ENCODE measurements around the gene CTSD.

The CTSD gene

GRCh38 chr11:1731451-1732059, 32.2 kb downstream of the CTSD start:
- no peak for DNase-seq (ENCODE audit: low read depth in 4 of 4, low spot score in 1 of 4)

- DNase-seq (ENCODE audit: low read depth in 4 of 4, low spot score in 1 of 4) = no peak
Measured at GRCh38 chr11:1730059-1730629, 33.6 kb downstream of the CTSD start.

- DNase-seq (ENCODE audit: low read depth in 4 of 4, low spot score in 1 of 4) = no peak
Measured at GRCh38 chr11:1729692-1730011, 34.1 kb downstream of the CTSD start.

- no peak for DNase-seq (ENCODE audit: low read depth in 4 of 4, low spot score in 1 of 4)
Measured at GRCh38 chr11:1728931-1729691, 34.6 kb downstream of the CTSD start.

GRCh38 chr11:1728301-1728700, 35.4 kb downstream of the CTSD start:
- DNase-seq (ENCODE audit: low read depth in 4 of 4, low spot score in 1 of 4) = no peak

- DNase-seq (ENCODE audit: low read depth in 4 of 4, low spot score in 1 of 4) = no peak
Measured at GRCh38 chr11:1727861-1728260, 35.9 kb downstream of the CTSD start.

GRCh38 chr11:1727096-1727690, 36.5 kb downstream of the CTSD start:
- DNase-seq (ENCODE audit: low read depth in 4 of 4, low spot score in 1 of 4) = no peak

- no peak for DNase-seq (ENCODE audit: low read depth in 4 of 4, low spot score in 1 of 4)
Measured at GRCh38 chr11:1719781-1720180, 43.9 kb downstream of the CTSD start.

GRCh38 chr11:1718326-1718725, 45.4 kb downstream of the CTSD start:
- DNase-seq (ENCODE audit: low read depth in 4 of 4, low spot score in 1 of 4) = no peak

- no peak for DNase-seq (ENCODE audit: low read depth in 4 of 4, low spot score in 1 of 4)
Measured at GRCh38 chr11:1717745-1718144, 46.0 kb downstream of the CTSD start.

GRCh38 chr11:1714908-1715885, 48.5 kb downstream of the CTSD start:
- DNase-seq (ENCODE audit: low read depth in 4 of 4, low spot score in 1 of 4) = no peak

GRCh38 chr11:1708716-1709115, 55.0 kb downstream of the CTSD start:
- DNase-seq (ENCODE audit: low read depth in 4 of 4, low spot score in 1 of 4) = no peak

GRCh38 chr11:1707751-1708150, 56.0 kb downstream of the CTSD start:
- DNase-seq (ENCODE audit: low read depth in 4 of 4, low spot score in 1 of 4) = no peak

- DNase-seq (ENCODE audit: low read depth in 4 of 4, low spot score in 1 of 4) = no peak
Measured at GRCh38 chr11:1706634-1707400, 56.9 kb downstream of the CTSD start.

GRCh38 chr11:1705126-1706052, 58.3 kb downstream of the CTSD start:
- no peak for DNase-seq (ENCODE audit: low read depth in 4 of 4, low spot score in 1 of 4)

GRCh38 chr11:1703146-1703545, 60.6 kb downstream of the CTSD start:
- DNase-seq (ENCODE audit: low read depth in 4 of 4, low spot score in 1 of 4) = no peak
